ENCODE data around the gene PARD3.

Gene PARD3

GRCh38 chr10:34255035-34255434 is 560.1 kb downstream of the PARD3 start:
- H2BK12ac ChIP-seq (ENCODE audit: low read length), result no peak overlapping the region
- DNase-seq, result no peak
- no peak overlapping the region for H3K27ac ChIP-seq (ENCODE audit: low read depth, low read length)
- no peak overlapping the region for H3K4me3 ChIP-seq (ENCODE audit: low read depth, low read length)
- H3K79me1 ChIP-seq (ENCODE audit: low read length), result no peaks in the 10 kb centered on the region
- H4K8ac ChIP-seq (ENCODE audit: low read depth, low read length), result no peak overlapping the region
- H4K12ac ChIP-seq (ENCODE audit: low read depth, low read length), result no peak overlapping the region
- no peaks in the 10 kb centered on the region for H3K79me2 ChIP-seq (ENCODE audit: control insufficient read depth, insufficient read depth, low read length, poor library complexity)
- H3K4me2 ChIP-seq (ENCODE audit: low read length), result no peak overlapping the region
- H3K27me3 ChIP-seq (ENCODE audit: insufficient read depth, low read length), result no peaks in the 10 kb centered on the region
- no peak overlapping the region for H2BK120ac ChIP-seq (ENCODE audit: insufficient read depth, low read length, poor library complexity)
- no peak overlapping the region for H4K91ac ChIP-seq (ENCODE audit: low read depth, low read length)
- no peak overlapping the region for H3K9ac ChIP-seq (ENCODE audit: low read length)
- no peak overlapping the region for H2BK5ac ChIP-seq (ENCODE audit: low read depth, low read length, poor library complexity)
- H3K14ac ChIP-seq (ENCODE audit: low read length), result no peak overlapping the region
- no peak overlapping the region for H3K23ac ChIP-seq (ENCODE audit: low read length)
- no peaks in the 10 kb centered on the region for H3K4me1 ChIP-seq (ENCODE audit: control insufficient read depth in 1 of 2, insufficient read depth in 2 of 2, low read length in 2 of 2)
- no peaks in the 10 kb centered on the region for H3K9me3 ChIP-seq (ENCODE audit: insufficient read depth, low read depth, low read length)
- H3K4ac ChIP-seq (ENCODE audit: low read depth, low read length), result no peak overlapping the region
- no peak overlapping the region for H2AFZ ChIP-seq (ENCODE audit: insufficient read depth, low read length, poor library complexity)
- no peak overlapping the region for H2AK5ac ChIP-seq (ENCODE audit: low read length)
- no peak overlapping the region for H3K18ac ChIP-seq (ENCODE audit: low read length)
- peaks cover 0 to 3% of the 10 kb centered on the region in 2 experiments for H3K36me3 ChIP-seq (ENCODE audit: control insufficient read depth in 1 of 2, insufficient read depth in 2 of 2, low read length in 2 of 2)
- WGBS (ENCODE audit: extremely low coverage, insufficient coverage, insufficient read length), result no CpG with 5 or more reads among the region's 3 CpGs

- Histone ChIP-seq H2AFZ (ENCODE audit: insufficient read depth, low read length, poor library complexity) (no peak overlapping the region), H2AK5ac (ENCODE audit: low read length) (no peak overlapping the region), H3K4me3 (ENCODE audit: low read depth, low read length) (no peak overlapping the region)
Observed at GRCh38 chr10:34254596-34254995, 560.5 kb downstream of the PARD3 start.

GRCh38 chr10:34252111-34252510 is 563.0 kb downstream of the PARD3 start:
- no peak overlapping the region for H2BK5ac ChIP-seq (ENCODE audit: low read depth, low read length, poor library complexity)
- peak in 1 of 2 donors; percentile 6 for DNase-seq
- no peak overlapping the region for H3K27ac ChIP-seq (ENCODE audit: low read depth, low read length)
- H2BK12ac ChIP-seq (ENCODE audit: low read length), result no peak overlapping the region
- H3K79me1 ChIP-seq (ENCODE audit: low read length), result no peaks in the 10 kb centered on the region
- H3K14ac ChIP-seq (ENCODE audit: low read length), result no peak overlapping the region
- no peaks in the 10 kb centered on the region for H3K27me3 ChIP-seq (ENCODE audit: insufficient read depth, low read length)
- no CpG with 5 or more reads among the region's 7 CpGs for WGBS (ENCODE audit: extremely low coverage, insufficient coverage, insufficient read length)
- H3K4me3 ChIP-seq (ENCODE audit: low read depth, low read length), result no peak overlapping the region
- no peak overlapping the region for H3K9ac ChIP-seq (ENCODE audit: low read length)
- no peak overlapping the region for H2AK5ac ChIP-seq (ENCODE audit: low read length)
- H3K4me2 ChIP-seq (ENCODE audit: low read length), result no peak overlapping the region
- no peak overlapping the region for H3K4ac ChIP-seq (ENCODE audit: low read depth, low read length)
- no peak overlapping the region for H3K23ac ChIP-seq (ENCODE audit: low read length)
- no peaks in the 10 kb centered on the region for H3K79me2 ChIP-seq (ENCODE audit: control insufficient read depth, insufficient read depth, low read length, poor library complexity)
- no peak overlapping the region for H2AFZ ChIP-seq (ENCODE audit: insufficient read depth, low read length, poor library complexity)
- no peak overlapping the region for H4K8ac ChIP-seq (ENCODE audit: low read depth, low read length)
- H3K36me3 ChIP-seq (ENCODE audit: control insufficient read depth in 1 of 2, insufficient read depth in 2 of 2, low read length in 2 of 2), result peaks cover 0 to 3% of the 10 kb centered on the region in 2 experiments
- H2BK120ac ChIP-seq (ENCODE audit: insufficient read depth, low read length, poor library complexity), result no peak overlapping the region
- no peaks in the 10 kb centered on the region for H3K4me1 ChIP-seq (ENCODE audit: control insufficient read depth in 1 of 2, insufficient read depth in 2 of 2, low read length in 2 of 2)
- no peak overlapping the region for H3K18ac ChIP-seq (ENCODE audit: low read length)
- no peak overlapping the region for H4K12ac ChIP-seq (ENCODE audit: low read depth, low read length)
- no peaks in the 10 kb centered on the region for H3K9me3 ChIP-seq (ENCODE audit: insufficient read depth, low read depth, low read length)
- no peak overlapping the region for H4K91ac ChIP-seq (ENCODE audit: low read depth, low read length)

More at GRCh38 chr10:34254596-34254995, 560.5 kb downstream of the PARD3 start:
- Histone ChIP-seq H2BK12ac (ENCODE audit: low read length) (no peak overlapping the region), H4K12ac (ENCODE audit: low read depth, low read length) (no peak overlapping the region), H3K4ac (ENCODE audit: low read depth, low read length) (no peak overlapping the region), H3K9ac (ENCODE audit: low read length) (no peak overlapping the region), H3K27me3 (ENCODE audit: insufficient read depth, low read length) (no peaks in the 10 kb centered on the region), H2BK5ac (ENCODE audit: low read depth, low read length, poor library complexity) (no peak overlapping the region), H3K14ac (ENCODE audit: low read length) (no peak overlapping the region), H3K27ac (ENCODE audit: low read depth, low read length) (no peak overlapping the region), H3K36me3 (ENCODE audit: control insufficient read depth in 1 of 2, insufficient read depth in 2 of 2, low read length in 2 of 2) (peaks cover 0 to 3% of the 10 kb centered on the region in 2 experiments), H4K91ac (ENCODE audit: low read depth, low read length) (no peak overlapping the region), H3K4me1 (ENCODE audit: control insufficient read depth in 1 of 2, insufficient read depth in 2 of 2, low read length in 2 of 2) (no peaks in the 10 kb centered on the region), H3K23ac (ENCODE audit: low read length) (no peak overlapping the region), H3K79me1 (ENCODE audit: low read length) (no peaks in the 10 kb centered on the region), H3K79me2 (ENCODE audit: control insufficient read depth, insufficient read depth, low read length, poor library complexity) (no peaks in the 10 kb centered on the region), H3K9me3 (ENCODE audit: insufficient read depth, low read depth, low read length) (no peaks in the 10 kb centered on the region), H4K8ac (ENCODE audit: low read depth, low read length) (no peak overlapping the region), H2BK120ac (ENCODE audit: insufficient read depth, low read length, poor library complexity) (no peak overlapping the region), H3K4me2 (ENCODE audit: low read length) (no peak overlapping the region), H3K18ac (ENCODE audit: low read length) (no peak overlapping the region)
- DNase-seq, result no peak

GRCh38 chr10:34251177-34251576 is 563.9 kb downstream of the PARD3 start:
- no peak overlapping the region for H4K12ac ChIP-seq (ENCODE audit: low read depth, low read length)
- no peak overlapping the region for H3K4me3 ChIP-seq (ENCODE audit: low read depth, low read length)
- H3K9ac ChIP-seq (ENCODE audit: low read length), result no peak overlapping the region

More at GRCh38 chr10:34251177-34251576, 563.9 kb downstream of the PARD3 start:
- Histone ChIP-seq H3K36me3 (ENCODE audit: control insufficient read depth in 1 of 2, insufficient read depth in 2 of 2, low read length in 2 of 2) (peaks cover 0 to 2% of the 10 kb centered on the region in 2 experiments), H3K79me1 (ENCODE audit: low read length) (no peaks in the 10 kb centered on the region), H3K18ac (ENCODE audit: low read length) (no peak overlapping the region), H3K4ac (ENCODE audit: low read depth, low read length) (no peak overlapping the region), H3K4me2 (ENCODE audit: low read length) (no peak overlapping the region), H2AK5ac (ENCODE audit: low read length) (no peak overlapping the region), H2BK120ac (ENCODE audit: insufficient read depth, low read length, poor library complexity) (no peak overlapping the region), H3K23ac (ENCODE audit: low read length) (no peak overlapping the region), H2AFZ (ENCODE audit: insufficient read depth, low read length, poor library complexity) (no peak overlapping the region), H4K91ac (ENCODE audit: low read depth, low read length) (no peak overlapping the region), H3K9me3 (ENCODE audit: insufficient read depth, low read depth, low read length) (no peaks in the 10 kb centered on the region), H3K27me3 (ENCODE audit: insufficient read depth, low read length) (no peaks in the 10 kb centered on the region), H2BK5ac (ENCODE audit: low read depth, low read length, poor library complexity) (no peak overlapping the region), H4K8ac (ENCODE audit: low read depth, low read length) (no peak overlapping the region), H3K79me2 (ENCODE audit: control insufficient read depth, insufficient read depth, low read length, poor library complexity) (no peaks in the 10 kb centered on the region), H3K4me1 (ENCODE audit: control insufficient read depth in 1 of 2, insufficient read depth in 2 of 2, low read length in 2 of 2) (no peaks in the 10 kb centered on the region), H3K27ac (ENCODE audit: low read depth, low read length) (no peak overlapping the region), H3K14ac (ENCODE audit: low read length) (no peak overlapping the region), H2BK12ac (ENCODE audit: low read length) (no peak overlapping the region)
- WGBS (ENCODE audit: extremely low coverage, insufficient coverage, insufficient read length), result no CpG with 5 or more reads among the region's 4 CpGs
- DNase-seq, result no peak

Data from trophoblast cell (in vitro differentiated cells and primary cell).